NB4 (cell line): ENCODE results near the gene SPEG.

ENCODE experiments used
- DNase-seq: peaks from one replicate; pipeline ENCODE4 v3.0.0; 2010; ENCODE audit warnings: low read depth
- H3K4me3 ChIP-seq: one replicate; pipeline ENCODE4 v1.5.1; 2011; ENCODE audit warnings: mild to moderate bottlenecking, low read depth, low read length, moderate library complexity
- MAX ChIP-seq: IDR thresholded peaks from 2 replicates; pipeline ENCODE4 v1.6.1; 2011; ENCODE audit warnings: low read depth, low read length
- MYC ChIP-seq: IDR thresholded peaks from 2 replicates; pipeline ENCODE4 v1.6.1; 2011; ENCODE audit warnings: low read depth, low read length
- POLR2A ChIP-seq: IDR thresholded peaks from 2 replicates; pipeline ENCODE4 v1.6.1; 2011; ENCODE audit warnings: mild to moderate bottlenecking; ENCODE audit not compliant: insufficient read length; ENCODE audit errors: extremely low read depth
- TF ChIP-seq, protein P1 (sequence below): IDR thresholded peaks from one replicate; pipeline ENCODE4 v1.5.1; 2012; ENCODE audit warnings: low read depth, low read length

The SPEG gene

DNA sequence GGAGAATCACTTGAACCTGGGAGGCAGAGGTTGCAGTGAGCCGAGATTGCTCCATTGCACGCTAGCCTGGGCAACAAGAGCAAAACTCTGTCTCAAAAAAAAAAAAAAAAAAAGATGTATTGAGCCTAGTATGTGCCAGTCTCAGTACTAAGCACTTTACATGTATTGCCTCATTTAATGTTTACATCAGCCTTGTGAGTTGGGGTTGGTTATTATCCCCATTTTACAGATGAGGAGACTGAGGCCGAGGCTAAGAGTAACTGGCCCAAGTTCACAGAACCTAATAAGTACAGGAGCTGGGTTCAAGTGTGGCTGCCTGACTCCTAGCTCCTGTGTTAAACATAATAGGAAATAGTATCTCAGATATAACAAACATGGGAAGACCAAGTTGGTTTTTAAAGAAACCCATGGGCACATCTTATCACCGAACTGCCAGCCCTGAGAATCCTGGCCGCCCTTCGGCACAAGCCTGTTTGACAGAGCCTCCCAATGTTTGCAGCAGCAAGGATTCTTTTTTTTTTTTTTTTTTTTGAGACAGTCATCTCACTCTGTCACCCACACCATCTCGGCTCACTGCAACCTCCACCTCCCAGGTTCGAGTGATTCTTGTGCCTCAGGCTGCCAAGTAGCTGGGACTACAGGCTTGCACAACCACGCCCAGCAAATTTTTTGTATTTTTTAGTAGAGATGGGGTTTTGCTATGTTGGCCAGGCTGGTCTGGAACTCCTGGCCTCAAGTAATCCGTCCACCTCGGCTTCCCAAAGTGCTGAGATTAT is 39.8 kb downstream of the SPEG start:
- DNase-seq = no peak
- TF ChIP-seq MAX (no peak), POLR2A (no peak), MYC (no peak)
- TF ChIP-seq, protein P1, sequence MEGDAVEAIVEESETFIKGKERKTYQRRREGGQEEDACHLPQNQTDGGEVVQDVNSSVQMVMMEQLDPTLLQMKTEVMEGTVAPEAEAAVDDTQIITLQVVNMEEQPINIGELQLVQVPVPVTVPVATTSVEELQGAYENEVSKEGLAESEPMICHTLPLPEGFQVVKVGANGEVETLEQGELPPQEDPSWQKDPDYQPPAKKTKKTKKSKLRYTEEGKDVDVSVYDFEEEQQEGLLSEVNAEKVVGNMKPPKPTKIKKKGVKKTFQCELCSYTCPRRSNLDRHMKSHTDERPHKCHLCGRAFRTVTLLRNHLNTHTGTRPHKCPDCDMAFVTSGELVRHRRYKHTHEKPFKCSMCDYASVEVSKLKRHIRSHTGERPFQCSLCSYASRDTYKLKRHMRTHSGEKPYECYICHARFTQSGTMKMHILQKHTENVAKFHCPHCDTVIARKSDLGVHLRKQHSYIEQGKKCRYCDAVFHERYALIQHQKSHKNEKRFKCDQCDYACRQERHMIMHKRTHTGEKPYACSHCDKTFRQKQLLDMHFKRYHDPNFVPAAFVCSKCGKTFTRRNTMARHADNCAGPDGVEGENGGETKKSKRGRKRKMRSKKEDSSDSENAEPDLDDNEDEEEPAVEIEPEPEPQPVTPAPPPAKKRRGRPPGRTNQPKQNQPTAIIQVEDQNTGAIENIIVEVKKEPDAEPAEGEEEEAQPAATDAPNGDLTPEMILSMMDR = no peak
- H3K4me3 ChIP-seq = no peak overlapping the region

- TF ChIP-seq, protein P1 = no peak
- TF ChIP-seq MYC (no peak), POLR2A (no peak), MAX (no peak)
- H3K4me3 ChIP-seq = no peak overlapping the region
- no peak for DNase-seq
Measured at GRCh38 chr2:219475278-219475677, 40.6 kb downstream of the SPEG start.

DNA sequence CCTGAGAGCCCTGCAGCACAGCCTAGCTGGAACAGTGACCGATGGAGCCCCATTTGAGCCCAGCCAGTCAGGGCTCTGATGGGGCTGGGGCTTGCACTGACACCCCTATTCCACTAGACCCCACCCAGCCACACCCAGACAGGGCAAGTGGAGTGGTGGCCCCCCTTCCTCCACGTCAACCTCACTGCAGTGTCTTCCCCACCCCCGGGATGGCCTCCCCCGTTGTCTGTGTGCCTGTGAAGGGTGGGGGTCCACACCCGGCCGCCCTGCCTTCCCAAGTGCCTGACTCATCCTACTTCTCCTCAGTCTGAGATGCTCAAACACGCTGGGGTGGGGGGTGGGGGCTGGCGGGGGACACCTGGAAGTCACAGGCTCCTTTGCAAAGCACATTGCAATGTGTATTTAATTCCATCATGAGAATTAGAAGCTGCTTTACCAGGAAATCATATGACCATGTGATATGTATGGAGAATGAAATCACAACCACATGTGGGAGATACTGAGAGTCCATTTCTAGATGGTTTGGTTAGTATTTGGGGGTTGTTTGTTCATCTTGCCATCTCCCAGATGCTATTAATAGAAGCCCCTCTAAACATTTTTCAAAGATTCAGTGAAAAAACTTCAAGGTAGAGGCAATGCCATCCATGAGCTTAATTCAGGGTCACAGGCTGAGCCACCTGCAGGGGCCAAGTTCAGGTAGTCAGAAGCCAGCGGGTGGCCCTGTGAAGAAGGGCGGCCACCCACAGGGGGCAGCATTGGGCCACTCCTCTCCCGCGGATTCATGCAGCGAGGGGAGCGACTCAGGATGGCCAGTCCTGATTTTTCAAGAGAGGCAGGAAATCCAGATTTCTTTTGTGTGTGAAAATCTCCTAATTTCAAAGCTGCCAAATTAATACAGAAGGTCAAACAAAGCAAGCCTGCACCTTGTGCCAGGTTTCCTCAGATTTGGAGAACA is 41.3 kb downstream of the SPEG start:
- no peak overlapping the region for H3K4me3 ChIP-seq
- TF ChIP-seq POLR2A (no peak), MYC (no peak), MAX (no peak)
- TF ChIP-seq, protein P1 = peak; percentile 97
- DNase-seq = peak; percentile 70

- TF ChIP-seq MYC = no peak
- peak; percentile 37 for DNase-seq
- H3K4me3 ChIP-seq = no peak overlapping the region
Measured at GRCh38 chr2:219476652-219477151, 42.1 kb downstream of the SPEG start.

GRCh38 chr2:219477179-219477578 is 42.5 kb downstream of the SPEG start:
- TF ChIP-seq MYC = no peak
- no peak for TF ChIP-seq POLR2A
- TF ChIP-seq, protein P1 = no peak
- no peak for TF ChIP-seq MAX
- DNase-seq = no peak
- H3K4me3 ChIP-seq = no peak overlapping the region

DNA sequence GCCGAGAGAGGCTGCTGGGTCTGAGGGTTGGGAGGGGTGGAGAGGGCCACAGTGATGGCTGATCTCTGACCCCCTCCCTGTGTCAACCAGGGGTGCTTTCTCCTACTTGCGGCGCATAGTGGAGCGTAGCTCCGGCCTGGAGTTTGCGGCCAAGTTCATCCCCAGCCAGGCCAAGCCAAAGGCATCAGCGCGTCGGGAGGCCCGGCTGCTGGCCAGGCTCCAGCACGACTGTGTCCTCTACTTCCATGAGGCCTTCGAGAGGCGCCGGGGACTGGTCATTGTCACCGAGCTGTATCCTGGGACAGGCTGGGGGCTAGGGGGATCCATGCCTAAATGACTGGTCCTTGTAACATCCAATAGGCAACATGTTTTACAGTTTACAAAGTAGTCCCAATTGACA is 43.2 kb downstream of the SPEG start:
- TF ChIP-seq MAX (no peak), POLR2A (no peak), MYC (no peak)
- TF ChIP-seq, protein P1 = no peak
- H3K4me3 ChIP-seq = no peak overlapping the region
- no peak for DNase-seq
